ENCODE data around the gene CPB2.

CPB2 gene

DNA sequence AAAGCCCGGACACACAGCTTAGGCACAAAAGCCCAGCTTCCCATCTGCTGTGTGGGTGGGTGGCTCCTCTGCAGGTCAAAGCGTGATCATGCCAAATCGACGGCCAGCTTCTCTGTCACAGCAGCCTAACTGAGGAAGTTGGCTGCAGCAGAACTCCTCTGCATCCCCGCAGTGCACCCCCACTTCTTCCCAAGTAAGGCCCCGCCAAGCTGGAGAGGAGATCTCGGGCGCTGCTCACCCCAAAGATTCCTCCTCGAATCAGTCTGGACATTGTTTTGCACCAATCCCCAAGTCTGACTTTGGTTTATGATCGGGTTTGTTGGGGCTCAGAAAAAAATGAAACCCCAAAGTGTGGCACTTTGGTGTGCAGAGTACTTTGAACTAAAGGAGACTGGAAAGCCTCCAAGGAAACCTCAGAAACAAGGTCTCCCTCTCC, 19.7 kb upstream of the CPB2 start:
- TF ChIP-seq CTCF (IDR thresholded peaks at IDR 0.05; ENCODE audit: extremely low read depth, insufficient read depth, missing control alignments), result peak; percentile 24
- DNase-seq (ENCODE audit: low spot score), result no peak
- in situ Hi-C loops (cut with MboI; ENCODE audit: low pct_unique_long_range_greater_than_20kb, low sequenced_read_pairs, unreplicated experiment), result no loop called here

- no peak for TF ChIP-seq CTCF (IDR thresholded peaks at IDR 0.05; ENCODE audit: extremely low read depth, insufficient read depth, missing control alignments)
- DNase-seq (ENCODE audit: low spot score), result no peak
- in situ Hi-C loops (cut with MboI; ENCODE audit: low pct_unique_long_range_greater_than_20kb, low sequenced_read_pairs, unreplicated experiment), result no loop called here
Measured at GRCh38 chr13:46122304-46122703, 17.5 kb upstream of the CPB2 start.

DNA sequence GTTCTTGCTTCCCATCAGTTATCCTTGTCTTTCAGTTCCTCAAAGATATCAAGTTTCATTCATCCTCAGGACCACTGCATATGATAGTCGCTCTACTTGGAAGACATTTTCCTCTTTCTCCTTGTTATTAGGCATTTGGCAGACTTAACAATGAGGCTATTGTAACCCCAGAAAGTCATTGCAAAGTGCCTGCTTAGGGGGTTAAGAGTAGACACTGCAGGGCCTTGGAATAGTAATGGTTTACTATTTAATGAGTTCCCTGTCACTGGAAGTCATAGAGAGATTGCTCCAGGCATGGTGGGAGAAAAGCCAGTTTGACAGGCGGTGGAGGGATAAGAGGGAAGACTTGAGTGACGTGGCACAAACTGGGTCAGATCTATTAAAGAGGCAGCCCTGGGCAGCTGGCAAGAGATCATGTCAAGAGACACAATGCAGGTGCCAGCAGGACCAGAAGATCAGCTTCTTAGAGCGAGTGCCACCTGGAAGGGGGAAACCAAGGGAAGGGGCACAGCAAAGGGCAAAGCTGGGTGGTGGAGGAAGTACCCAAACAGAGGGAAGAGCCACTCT, 16.8 kb upstream of the CPB2 start:
- no peak for TF ChIP-seq CTCF (IDR thresholded peaks at IDR 0.05; ENCODE audit: extremely low read depth, insufficient read depth, missing control alignments)
- DNase-seq (ENCODE audit: low spot score), result no peak
- in situ Hi-C loops (cut with MboI; ENCODE audit: low pct_unique_long_range_greater_than_20kb, low sequenced_read_pairs, unreplicated experiment), result no loop called here

DNA sequence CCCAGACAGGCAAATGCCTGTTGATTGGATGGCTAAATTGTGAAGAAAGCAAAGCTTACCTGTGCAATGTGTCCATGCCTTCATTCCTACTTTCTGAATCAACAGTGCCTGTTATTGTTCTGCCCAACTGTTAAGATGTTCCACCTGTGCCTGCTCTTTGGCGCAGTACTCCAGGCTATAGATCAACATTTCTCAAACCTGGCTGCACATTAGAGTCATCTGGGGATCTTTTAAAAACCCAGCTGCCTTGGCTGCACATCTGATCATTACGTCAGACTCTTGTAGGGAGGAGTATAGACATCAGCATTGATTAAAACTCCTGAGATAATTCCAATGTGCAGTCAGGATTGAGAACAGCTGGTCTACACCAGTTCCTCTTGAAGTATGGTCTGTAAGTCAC, 16.2 kb upstream of the CPB2 start:
- no peak for TF ChIP-seq CTCF (IDR thresholded peaks at IDR 0.05; ENCODE audit: extremely low read depth, insufficient read depth, missing control alignments)
- in situ Hi-C loops (cut with MboI; ENCODE audit: low pct_unique_long_range_greater_than_20kb, low sequenced_read_pairs, unreplicated experiment), result no loop called here
- no peak for DNase-seq (ENCODE audit: low spot score)

DNA sequence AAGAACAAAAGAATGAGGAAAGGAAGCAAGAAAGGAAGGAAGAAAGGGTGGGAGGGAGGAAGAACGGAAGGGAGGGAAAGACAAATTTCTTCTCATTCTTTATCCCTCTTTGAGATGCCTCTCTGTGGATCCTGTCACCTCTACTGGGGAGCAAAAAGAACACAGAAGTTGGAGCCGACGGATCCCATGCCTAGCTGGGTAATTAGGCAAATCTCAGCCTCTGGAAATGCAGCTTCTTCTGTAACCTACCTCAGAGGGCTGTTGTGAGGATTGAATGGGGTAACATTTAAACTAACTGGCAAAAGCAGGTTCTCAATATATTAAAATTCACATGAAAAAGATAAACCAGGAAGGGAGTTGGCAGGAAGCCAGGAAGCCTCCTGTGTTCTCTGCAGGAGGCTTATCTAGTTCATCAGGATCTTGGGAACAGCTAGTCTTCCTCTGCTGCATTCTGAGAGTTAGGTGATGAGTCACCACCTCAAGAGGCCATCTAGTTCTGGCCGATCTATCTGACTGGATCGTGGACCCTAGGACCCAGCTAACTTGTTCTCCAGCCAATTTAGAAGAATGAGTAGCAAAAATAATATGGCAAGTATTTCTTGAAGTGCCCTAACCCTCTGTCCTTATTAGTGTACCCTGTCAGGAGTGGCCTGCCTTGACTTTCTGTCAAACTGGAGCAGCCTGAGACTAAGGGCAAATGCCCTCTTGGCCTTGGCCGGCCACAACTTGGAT, 15.2 kb upstream of the CPB2 start:
- DNase-seq (ENCODE audit: low spot score), result no peak
- in situ Hi-C loops (cut with MboI; ENCODE audit: low pct_unique_long_range_greater_than_20kb, low sequenced_read_pairs, unreplicated experiment), result no loop called here
- TF ChIP-seq CTCF (IDR thresholded peaks at IDR 0.05; ENCODE audit: extremely low read depth, insufficient read depth, missing control alignments), result no peak

DNA sequence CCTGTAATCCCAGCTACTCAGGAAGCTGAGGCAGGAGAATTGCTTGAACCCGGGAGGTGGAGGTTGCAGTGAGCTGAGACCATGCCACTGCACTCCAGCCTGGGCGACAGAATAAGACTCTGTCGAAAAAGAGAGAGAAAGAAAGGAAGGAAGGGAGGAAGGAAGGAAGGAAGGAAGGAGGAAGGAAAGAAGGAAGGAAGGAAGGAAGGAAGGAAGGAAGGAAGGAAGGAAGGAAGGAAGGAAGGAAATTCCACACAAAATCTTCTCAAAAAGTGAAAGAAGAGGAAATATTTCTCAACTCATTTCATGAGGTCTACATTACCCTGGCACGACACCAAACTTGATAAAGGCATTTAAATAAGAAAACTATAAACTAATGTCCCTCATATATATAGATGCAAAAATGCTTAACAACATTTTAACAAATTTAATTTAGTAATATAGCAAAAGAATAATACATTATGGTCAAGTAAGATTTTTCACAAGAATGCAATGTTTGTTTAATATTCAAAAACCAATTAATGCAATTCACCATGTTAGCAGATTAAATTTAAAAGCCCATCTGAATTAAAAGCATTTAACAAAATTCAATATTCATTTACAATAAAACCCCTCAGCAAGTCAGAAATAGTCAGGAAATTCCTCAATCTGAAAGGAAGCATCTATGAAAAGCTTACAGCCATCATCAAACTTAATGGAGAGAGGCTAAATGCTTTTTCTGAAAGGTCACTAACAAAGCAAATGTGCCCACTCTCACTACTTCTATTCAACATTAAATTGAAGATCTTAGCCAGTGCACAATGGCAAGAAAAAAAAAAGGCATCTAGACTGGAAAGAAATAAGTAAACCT, 12.0 kb upstream of the CPB2 start:
- in situ Hi-C loops (cut with MboI; ENCODE audit: low pct_unique_long_range_greater_than_20kb, low sequenced_read_pairs, unreplicated experiment), result no loop called here
- no peak for DNase-seq (ENCODE audit: low spot score)
- no peak for TF ChIP-seq CTCF (IDR thresholded peaks at IDR 0.05; ENCODE audit: extremely low read depth, insufficient read depth, missing control alignments)
